Naive thymus-derived CD4-positive, alpha-beta T cell (primary cell): Measurements from ENCODE around the gene TCP1. TPM values are rescaled to one million over a fixed set of nuclear protein-coding genes. Genes with fewer than 3 reads are reported as not detected.
A peak's percentile ranks its signal among the peaks of the same experiment; 100 is the strongest.
"Not testable (repeated sequence)": the region's sequence is repeated elsewhere in the genome, so short reads cannot be mapped to it uniquely, and the experiment has no call there.

Experiments used
- ATAC-seq: fragments of 150-1000 bp; cut with Tn5 transposase; 2 replicates; pipeline ENCODE4 v1.10.0; 2021; ENCODE audit warnings: mild to moderate bottlenecking, moderate library complexity
- CTCF ChIA-PET: fragments of 350-600 bp; sonication (Branson Sonifier 250); formaldehyde crosslinking; loops from one replicate; lab custom pipeline; 2021; ENCODE audit warnings: antibody characterized with exemption; lab: Charles Lee
- POLR2A ChIA-PET: fragments of 350-600 bp; sonication (Branson Sonifier 250); formaldehyde crosslinking; loops from one replicate; lab custom pipeline; 2021; ENCODE audit warnings: antibody characterized with exemption, inconsistent platforms; lab: Charles Lee
- DNase-seq, 9 donors: peaks; one replicate each; pipeline versions ENCODE4 v3.0.0 to v3.0.0-alpha.2; 2020 to 2022; ENCODE audit warnings: mixed read lengths in 1 of 9
- H3K27ac ChIP-seq: one replicate; pipeline ENCODE4 v1.7.0; 2013; ENCODE audit warnings: mild to moderate bottlenecking, low read depth, low read length, moderate library complexity
- H3K27me3 ChIP-seq, 2 donors: one replicate each; pipeline ENCODE4 v1.7.0; 2013; ENCODE audit warnings: low read length in 2 of 2, mild to moderate bottlenecking in 2 of 2, moderate library complexity in 2 of 2; ENCODE audit not compliant: control insufficient read depth in 2 of 2, insufficient read depth in 2 of 2
- H3K36me3 ChIP-seq, 3 experiments: 1 replicate in 2 of 3; 2 replicates in 1 of 3; pipeline ENCODE4 v1.7.0; 2013; ENCODE audit warnings: low read length in 3 of 3, mild to moderate bottlenecking in 3 of 3, moderate library complexity in 1 of 3; ENCODE audit not compliant: insufficient read depth in 3 of 3, control insufficient read depth in 2 of 3
- H3K4me1 ChIP-seq, 2 donors: one replicate each; pipeline ENCODE4 v1.7.0; 2013; ENCODE audit warnings: low read length in 2 of 2, mild to moderate bottlenecking in 2 of 2, moderate library complexity in 1 of 2; ENCODE audit not compliant: control insufficient read depth in 2 of 2, insufficient read depth in 2 of 2
- H3K4me3 ChIP-seq: 2 replicates; pipeline ENCODE4 v1.7.0; 2013; ENCODE audit warnings: mild to moderate bottlenecking, low read length
- H3K9me3 ChIP-seq, 3 experiments: 1 replicate in 2 of 3; 2 replicates in 1 of 3; pipeline ENCODE4 v1.7.0; 2013; ENCODE audit warnings: low read length in 3 of 3; ENCODE audit not compliant: control insufficient read depth in 2 of 3
- H3K27ac Mint-ChIP-seq, 9 donors: one replicate each; pipeline ENCODE4 v1.8.0; 2020 to 2022; ENCODE audit warnings: mixed read lengths in 9 of 9, mild to moderate bottlenecking in 8 of 9, moderate library complexity in 5 of 9, inconsistent platforms in 2 of 9
- H3K27me3 Mint-ChIP-seq, 5 donors: one replicate each; pipeline ENCODE4 v1.8.0; 2021 to 2022; ENCODE audit warnings: mixed read lengths in 5 of 5, mild to moderate bottlenecking in 1 of 5
- H3K36me3 Mint-ChIP-seq, 5 donors: one replicate each; pipeline ENCODE4 v1.8.0; 2020 to 2022; ENCODE audit warnings: mixed read lengths in 5 of 5, mild to moderate bottlenecking in 3 of 5, inconsistent platforms in 1 of 5
- H3K4me1 Mint-ChIP-seq, 7 donors: one replicate each; pipeline ENCODE4 v1.8.0; 2020 to 2022; ENCODE audit warnings: mixed read lengths in 7 of 7, mild to moderate bottlenecking in 3 of 7, inconsistent platforms in 1 of 7
- H3K4me3 Mint-ChIP-seq, 10 donors: one replicate each; pipeline ENCODE4 v1.8.0; 2020 to 2022; ENCODE audit warnings: mild to moderate bottlenecking in 10 of 10, mixed read lengths in 10 of 10, moderate library complexity in 6 of 10, inconsistent platforms in 2 of 10
- H3K9me3 Mint-ChIP-seq, 11 donors: one replicate each; pipeline ENCODE4 v1.8.0; 2020 to 2022; ENCODE audit warnings: mixed read lengths in 11 of 11, mild to moderate bottlenecking in 4 of 11, inconsistent platforms in 1 of 11, moderate library complexity in 1 of 11
- intact Hi-C, 2 donors: fragments of 100-400 bp; cut with micrococcal nuclease; formaldehyde crosslinking; loops; one replicate each; pipeline ENCODE4 v1.15.1; 2023
- polyA plus RNA-seq, 2 donors: library from polyadenylated mRNA; unstranded; fragments of 300-500 nt; fragmentation: Illumina TruSeq; gene quantifications; one replicate each; pipeline ENCODE4 v1.2.3, GENCODE V29; 2021
- total RNA-seq, 6 experiments: library from RNA in 5 of 6; stranded (reverse) in 5 of 6; gene quantifications; 1 replicate in 5 of 6; 2 replicates in 1 of 6; pipeline ENCODE4 v1.2.3 and lab custom pipeline; 2021 to 2026

Gene TCP1
- total and polyA plus RNA-seq, 7 experiments from 2014 or later = 63.3 to 225 (median 150) TPM

GRCh38 chr6:159801935-159802334 lies 12.5 kb upstream of the TCP1 start:
- no peaks in the 10 kb centered on the region for H3K27me3 ChIP-seq
- POLR2A ChIA-PET = interaction anchor here (1.0 to 1.7 kb wide), 2 partner anchors 9 to 12 kb away, joined by 3 to 4 read pairs; partner anchors contain the start of gene MRPL18
- CTCF ChIA-PET = no interaction called here
- H3K9me3 ChIP-seq = no peaks in the 10 kb centered on the region
- Mint-ChIP-seq H3K27ac (no peak overlapping the region), H3K36me3 (peaks cover 9 to 22% (median 11%) of the 10 kb centered on the region in 5 donors), H3K4me3 (no peak overlapping the region), H3K4me1 (peaks cover 0 to 17% (median 9%) of the 10 kb centered on the region in 7 donors), H3K9me3 (no peaks in the 10 kb centered on the region), H3K27me3 (no peaks in the 10 kb centered on the region)
- H3K4me3 ChIP-seq = no peak overlapping the region
- H3K4me1 ChIP-seq = no peaks in the 10 kb centered on the region
- ATAC-seq = no peak
- H3K27ac ChIP-seq = no peak overlapping the region
- H3K36me3 ChIP-seq = peaks cover 14 to 33% (median 19%) of the 10 kb centered on the region in 3 experiments
- intact Hi-C loops = no loop called here
- no peak for DNase-seq

DNA sequence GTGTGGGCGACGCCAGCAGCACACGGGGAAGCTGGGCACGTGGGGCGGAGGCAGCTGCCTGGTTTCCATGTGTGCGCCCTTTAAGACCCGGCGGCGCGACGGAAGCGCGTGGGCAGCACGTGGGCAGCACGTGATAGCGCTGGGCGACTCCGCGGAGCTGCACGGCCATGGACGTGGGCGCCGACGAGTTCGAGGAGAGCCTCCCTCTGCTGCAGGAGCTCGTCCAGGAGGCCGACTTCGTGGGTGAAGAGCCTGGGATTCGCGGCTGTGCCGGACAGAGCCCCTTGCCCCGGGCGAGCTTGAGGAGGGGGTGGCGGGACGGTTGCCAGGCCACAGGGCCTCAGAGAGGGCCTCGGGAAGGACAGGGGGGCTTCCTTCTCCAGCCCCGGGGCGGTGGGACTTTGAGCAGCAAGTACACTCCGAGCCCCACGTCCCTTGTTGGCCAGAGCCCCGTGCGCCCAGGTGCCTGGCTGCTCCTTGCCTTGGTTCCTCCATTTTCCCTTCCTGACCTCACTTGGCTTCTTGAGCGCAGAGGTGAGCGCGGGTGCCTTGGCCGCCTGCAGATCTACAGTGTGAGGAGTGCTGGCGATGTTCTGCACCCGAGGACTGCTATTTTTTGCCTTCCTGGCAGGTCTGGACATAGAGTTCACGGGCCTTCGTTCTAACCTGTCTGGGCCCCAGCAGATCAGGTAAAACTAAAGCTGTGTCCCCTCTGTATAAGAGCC lies 10.9 kb upstream of the TCP1 start, which contains the start of gene PNLDC1:
PNLDC1 (plus strand) TSS at position 136 of the 725 bp plus-strand sequence; CDS start at position 168, 32 bp downstream.
- intact Hi-C loops = no loop called here
- Mint-ChIP-seq H3K36me3 (peaks cover 9 to 22% (median 11%) of the 10 kb centered on the region in 5 donors), H3K27me3 (no peaks in the 10 kb centered on the region), H3K4me3 (no peak within 1 kb of the TSS), H3K4me1 (peaks cover 3 to 25% (median 17%) of the 10 kb centered on the region in 7 donors), H3K9me3 (no peaks in the 10 kb centered on the region), H3K27ac (peak within 1 kb of the TSS in 3 of 9 donors; percentile 27 to 56 (median 50))
- no peak within 1 kb of the TSS for H3K27ac ChIP-seq
- ChIA-PET POLR2A (interaction anchor here (0.8 to 2.2 kb wide), 3 partner anchors 10 to 52 kb away, joined by 3 to 8 read pairs (median 4); partner anchors contain the start of genes MRPL18 and TCP1), CTCF (no interaction called here)
- peaks cover 14 to 41% (median 19%) of the 10 kb centered on the region in 3 experiments for H3K36me3 ChIP-seq
- H3K4me1 ChIP-seq = no peaks in the 10 kb centered on the region
- H3K4me3 ChIP-seq = no peak within 1 kb of the TSS
- ATAC-seq = no peak
- no peak for DNase-seq
- H3K9me3 ChIP-seq = no peaks in the 10 kb centered on the region
- H3K27me3 ChIP-seq = no peaks in the 10 kb centered on the region

- DNase-seq (no peak), ATAC-seq (no peak)
- peaks cover 11 to 24% (median 18%) of the 10 kb centered on the region in 5 donors for H3K36me3 Mint-ChIP-seq
- peaks cover 17 to 45% (median 36%) of the 10 kb centered on the region in 7 donors for H3K4me1 Mint-ChIP-seq
- peaks cover 0 to 1% of the 10 kb centered on the region in 2 donors for H3K4me1 ChIP-seq
- H3K27ac ChIP-seq = peak overlapping the region; percentile 23
- no peaks in the 10 kb centered on the region for H3K9me3 ChIP-seq
- no peaks in the 10 kb centered on the region for H3K27me3 ChIP-seq
- H3K4me3 ChIP-seq = no peak overlapping the region
- H3K4me3 Mint-ChIP-seq = no peak overlapping the region
- no peaks in the 10 kb centered on the region for H3K27me3 Mint-ChIP-seq
- peak overlapping the region in 3 of 9 donors; percentile 22 to 60 (median 50) for H3K27ac Mint-ChIP-seq
- ChIA-PET POLR2A (no interaction called here), CTCF (no interaction called here)
- no peaks in the 10 kb centered on the region for H3K9me3 Mint-ChIP-seq
- peaks cover 14 to 49% (median 19%) of the 10 kb centered on the region in 3 experiments for H3K36me3 ChIP-seq
- intact Hi-C loops = no loop called here
These were observed 8.2 kb upstream of the TCP1 start for GRCh38 chr6:159797554-159797953.

- ATAC-seq, CTCF ChIA-PET, H3K27me3 Mint-ChIP-seq, H3K4me3 Mint-ChIP-seq, H3K27me3 ChIP-seq, H3K9me3 ChIP-seq, H3K4me3 ChIP-seq, H3K27ac ChIP-seq, POLR2A ChIA-PET, DNase-seq, H3K9me3 Mint-ChIP-seq: not testable (repeated sequence)
- Mint-ChIP-seq H3K4me1 (peaks cover 34 to 66% (median 54%) of the 10 kb centered on the region in 7 donors), H3K36me3 (peaks cover 11 to 37% (median 30%) of the 10 kb centered on the region in 5 donors), H3K27ac (peak overlapping the region in 4 of 9 donors; percentile 5 to 69 (median 38))
- Histone ChIP-seq H3K36me3 (peaks cover 14 to 49% (median 19%) of the 10 kb centered on the region in 3 experiments), H3K4me1 (peaks cover 15 to 17% of the 10 kb centered on the region in 2 donors)
- intact Hi-C loops = loop anchor here in 1 of 2 donors (5.0 kb wide), 1 partner anchor 187 kb away; no protein-coding TSS in a partner anchor
These were observed 5.6 kb upstream of the TCP1 start for GRCh38 chr6:159794976-159795375.

GRCh38 chr6:159790956-159791598 lies 1.7 kb upstream of the TCP1 start:
- Histone ChIP-seq H3K27me3 (no peaks in the 10 kb centered on the region), H3K27ac (peak overlapping the region; percentile 94), H3K4me1 (peaks cover 15 to 27% of the 10 kb centered on the region in 2 donors), H3K4me3 (peak overlapping the region; percentile 98), H3K36me3 (peaks cover 0 to 18% (median 13%) of the 10 kb centered on the region in 3 experiments), H3K9me3 (no peaks in the 10 kb centered on the region)
- peak overlapping the region; percentile 94 to 100 (median 99) for H3K4me3 Mint-ChIP-seq
- peak in 7 of 9 donors; percentile 3 to 35 (median 6) for DNase-seq
- ChIA-PET CTCF (interaction anchor here (0.7 to 1.8 kb wide), 3 partner anchors 35 to 99 kb away, joined by 3 to 10 read pairs (median 4); no protein-coding TSS in a partner anchor), POLR2A (interaction anchor here (0.6 to 6.1 kb wide), 14 partner anchors 10 to 1778 kb away, joined by 3 to 101 read pairs (median 6); partner anchors contain the start of genes ACAT2, SOD2 and WTAP)
- H3K36me3 Mint-ChIP-seq = peaks cover 4 to 36% (median 23%) of the 10 kb centered on the region in 5 donors
- ATAC-seq = no peak
- intact Hi-C loops = loop anchor here (1.0 to 5.0 kb wide), 7 partner anchors 29 to 312 kb away; partner anchors contain the start of genes IGF2R (in 1 of the 2) and SOD2 (in 1 of the 2)
- peaks cover 0 to 3% (median 0%) of the 10 kb centered on the region in 5 donors for H3K27me3 Mint-ChIP-seq
- no peaks in the 10 kb centered on the region for H3K9me3 Mint-ChIP-seq
- peaks cover 44 to 75% (median 60%) of the 10 kb centered on the region in 7 donors for H3K4me1 Mint-ChIP-seq
- peak overlapping the region; percentile 95 to 99 (median 98) for H3K27ac Mint-ChIP-seq
